Transverse colon (tissue), 4 donors: ENCODE measurements around the gene MOB2.

Source experiments
- CTCF ChIP-seq, 5 experiments: fragments of 200-600 bp in 3 of 5; fragments of 450-650 bp in 2 of 5; sonication (generic) in 3 of 5; IDR thresholded peaks; 1 replicate in 2 of 5; 2 replicates in 3 of 5; pipeline ENCODE4 v1.5.1; 2016 to 2017; ENCODE audit warnings: antibody characterized with exemption in 5 of 5, inconsistent platforms in 3 of 5, mild to moderate bottlenecking in 2 of 5, moderate library complexity in 1 of 5
- EP300 ChIP-seq: sonication (generic); formaldehyde crosslinking; IDR thresholded peaks from one replicate; pipeline ENCODE4 v1.6.1; 2017; ENCODE audit warnings: antibody characterized with exemption, low read depth
- POLR2AphosphoS5 ChIP-seq, 3 donors: sonication (generic); formaldehyde crosslinking; IDR thresholded peaks; one replicate each; pipeline ENCODE4 v1.6.1; 2016; ENCODE audit warnings: antibody characterized with exemption in 3 of 3

GRCh38 chr11:1497600-1497999, 11.0 kb upstream of the MOB2 start:
- TF ChIP-seq CTCF (IDR thresholded peaks at IDR 0.05) = no peak
- no peak for TF ChIP-seq POLR2AphosphoS5 (IDR thresholded peaks at IDR 0.05)
- no peak for TF ChIP-seq EP300
